HCT116 (cell line): ENCODE results near the gene SLC6A13. TPM values are rescaled to one million over a fixed set of nuclear protein-coding genes. Genes with fewer than 3 reads are reported as not detected.

Experiments used
- ATAC-seq: fragments of 200-7000 bp; cut with Tn5 transposase; 2 replicates; pipeline ENCODE4 v1.9.1; 2020; ENCODE audit warnings: mild to moderate bottlenecking, moderate library complexity
- BruUV-seq: library from RNA; stranded (reverse); fragments of 400-500 nt; replicated peaks from 2 replicates; lab custom pipeline; 2021; lab: Mats Ljungman, UMichigan
- CTCF ChIA-PET: fragments of 300-600 bp; sonication (Branson Sonifier 250); formaldehyde crosslinking; loops from one replicate; lab custom pipeline; 2021; ENCODE audit warnings: antibody characterized with exemption; lab: Charles Lee
- POLR2A ChIA-PET: fragments of 300-600, 350-600 bp; sonication (Branson Sonifier 250); formaldehyde crosslinking; loops from one replicate; lab custom pipeline; 2021; ENCODE audit warnings: antibody characterized with exemption; lab: Charles Lee
- RAD21 ChIA-PET, 2 experiments: fragments of 300-600 bp; sonication (Branson Sonifier 250); formaldehyde crosslinking; loops; one replicate each; lab custom pipeline; 2023; ENCODE audit warnings: low total read pairs in 2 of 2; ENCODE audit not compliant: uncharacterized antibody in 2 of 2, unreplicated experiment in 2 of 2, low non-redundant PET in 1 of 2; lab: Charles Lee
- DNase-seq: peaks from one replicate; pipeline ENCODE4 v3.0.0-alpha.2; 2010; ENCODE audit warnings: low read depth, low spot score
- H2AFZ ChIP-seq: fragments of 200-600 bp; shearing (Covaris generic), sonication (generic); 2 replicates; pipeline ENCODE4 v1.6.1; 2017; ENCODE audit warnings: low read depth, mixed run types, mixed read lengths, antibody characterized with exemption, low read length; ENCODE audit not compliant: poor library complexity, severe bottlenecking
- H3K27ac ChIP-seq: 2 replicates; pipeline ENCODE4 v1.5.1; 2012; ENCODE audit warnings: low read depth, low read length
- H3K27me3 ChIP-seq: fragments of 200-600 bp; sonication (generic); 2 replicates; pipeline ENCODE4 v1.6.1; 2016; ENCODE audit warnings: mixed run types, low read length, mixed read lengths; ENCODE audit not compliant: insufficient read depth
- H3K36me3 ChIP-seq, 2 experiments: fragments of 200-500 bp in 1 of 2; fragments of 200-600 bp in 1 of 2; sonication (Bioruptor generic) in 1 of 2; sonication (generic) in 1 of 2; 2 replicates each; pipeline versions ENCODE4 v1.5.1 to v1.6.1; 2014 to 2016; ENCODE audit warnings: low read length in 2 of 2, inconsistent platforms in 1 of 2, mixed read lengths in 1 of 2, mixed run types in 1 of 2; ENCODE audit not compliant: insufficient read depth in 2 of 2, control insufficient read depth in 1 of 2
- H3K4me1 ChIP-seq, 2 experiments: fragments of 200-600 bp in 1 of 2; sonication (generic) in 1 of 2; 2 replicates each; pipeline versions ENCODE4 v1.5.1 to v1.6.1; 2012 to 2017; ENCODE audit warnings: low read length in 2 of 2, inconsistent platforms in 1 of 2, mild to moderate bottlenecking in 1 of 2, mixed read lengths in 1 of 2, mixed run types in 1 of 2, moderate library complexity in 1 of 2; ENCODE audit not compliant: insufficient read depth in 2 of 2, control insufficient read depth in 1 of 2
- H3K4me2 ChIP-seq: fragments of 200-600 bp; sonication (generic); 2 replicates; pipeline ENCODE4 v1.6.1; 2017; ENCODE audit warnings: mixed run types, low read length, mixed read lengths
- H3K4me3 ChIP-seq, 2 experiments: fragments of 200-600 bp in 1 of 2; sonication (generic) in 1 of 2; replicated peaks in 1 of 2; 2 replicates each; pipeline ENCODE4 v1.5.1; 2011 to 2016; ENCODE audit warnings: low read length in 2 of 2, control low read depth in 1 of 2, low read depth in 1 of 2, mild to moderate bottlenecking in 1 of 2, mixed read lengths in 1 of 2, mixed run types in 1 of 2
- H3K79me2 ChIP-seq: fragments of 200-600 bp; sonication (generic); 2 replicates; pipeline ENCODE4 v1.6.1; 2017; ENCODE audit warnings: mild to moderate bottlenecking, mixed run types, low read length, moderate library complexity, mixed read lengths; ENCODE audit not compliant: insufficient read depth
- H3K9ac ChIP-seq: fragments of 200-600 bp; sonication (generic); 2 replicates; pipeline ENCODE4 v1.6.1; 2016; ENCODE audit warnings: low read length, mixed read lengths
- H3K9me2 ChIP-seq: fragments of 200-600 bp; sonication (generic), shearing (Covaris generic); 2 replicates; pipeline ENCODE4 v1.6.1; 2017; ENCODE audit warnings: mixed run types, mild to moderate bottlenecking, moderate library complexity; ENCODE audit not compliant: insufficient read depth
- H3K9me3 ChIP-seq, 2 experiments: fragments of 200-500 bp in 1 of 2; fragments of 200-600 bp in 1 of 2; sonication (Bioruptor generic) in 1 of 2; sonication (generic) in 1 of 2; 2 replicates each; pipeline ENCODE4 v1.6.1; 2014 to 2017; ENCODE audit warnings: low read length in 2 of 2, mixed read lengths in 2 of 2, inconsistent platforms in 1 of 2, low read depth in 1 of 2, mild to moderate bottlenecking in 1 of 2, mixed run types in 1 of 2, moderate library complexity in 1 of 2; ENCODE audit not compliant: control insufficient read depth in 1 of 2, insufficient read depth in 1 of 2
- H4K20me1 ChIP-seq: fragments of 200-600 bp; sonication (generic), shearing (Covaris generic); 2 replicates; pipeline ENCODE4 v1.6.1; 2017; ENCODE audit warnings: mixed run types, mild to moderate bottlenecking, moderate library complexity; ENCODE audit not compliant: insufficient read depth
- CEBPB ChIP-seq: IDR thresholded peaks from 2 replicates; pipeline ENCODE4 v1.6.1; 2012; ENCODE audit warnings: low read depth
- ELF1 ChIP-seq: IDR thresholded peaks from 2 replicates; pipeline ENCODE4 v1.6.1; 2012; ENCODE audit warnings: low read depth, borderline replicate concordance
- EZH2 ChIP-seq: fragments of 200-600 bp; sonication (generic); IDR thresholded peaks from 2 replicates; pipeline ENCODE4 v1.6.1; 2017; ENCODE audit warnings: antibody characterized with exemption, mixed run types
- EZH2phosphoT487 ChIP-seq: fragments of 200-600 bp; IDR thresholded peaks from 2 replicates; pipeline ENCODE4 v1.6.1; 2018; ENCODE audit warnings: antibody characterized with exemption, borderline replicate concordance
- FOSL1 ChIP-seq: IDR thresholded peaks from 2 replicates; pipeline ENCODE4 v1.6.1; 2012; ENCODE audit warnings: low read depth
- POLR2A ChIP-seq: IDR thresholded peaks from 2 replicates; pipeline ENCODE4 v1.7.0; 2011; ENCODE audit warnings: borderline replicate concordance; ENCODE audit not compliant: insufficient read depth, insufficient read length; ENCODE audit errors: extremely low read depth
- POLR2AphosphoS5 ChIP-seq: IDR thresholded peaks from 2 replicates; pipeline ENCODE4 v1.6.1; 2011; ENCODE audit warnings: mild to moderate bottlenecking, low read depth, low read length, moderate library complexity
- RAD21 ChIP-seq: IDR thresholded peaks from 2 replicates; pipeline ENCODE4 v1.6.1; 2012; ENCODE audit warnings: low read depth, mild to moderate bottlenecking
- SIN3A ChIP-seq: IDR thresholded peaks from 2 replicates; pipeline ENCODE4 v1.6.1; 2012; ENCODE audit warnings: low read depth
- SP1 ChIP-seq: IDR thresholded peaks from 2 replicates; pipeline ENCODE4 v1.6.1; 2012; ENCODE audit warnings: low read depth
- TCF7L2 ChIP-seq: IDR thresholded peaks from 2 replicates; pipeline ENCODE4 v1.7.0; 2011; ENCODE audit warnings: borderline replicate concordance, inconsistent platforms; ENCODE audit not compliant: insufficient read depth, insufficient read length; ENCODE audit errors: extremely low read depth
- YY1 ChIP-seq: IDR thresholded peaks from 2 replicates; pipeline ENCODE4 v1.6.1; 2011; ENCODE audit warnings: low read length, low read depth, moderate library complexity, mild to moderate bottlenecking; ENCODE audit not compliant: insufficient replicate concordance; ENCODE audit errors: extremely low read depth
- ZFX ChIP-seq: fragments of 450-650 bp; IDR thresholded peaks from 2 replicates; pipeline ENCODE4 v1.6.1; 2017
- ZNF274 ChIP-seq: fragments of 200-500 bp; sonication (Bioruptor generic); IDR thresholded peaks from 2 replicates; pipeline ENCODE4 v1.6.1; 2014; ENCODE audit warnings: mild to moderate bottlenecking, low read depth, low read length, inconsistent platforms
- intact Hi-C: fragments of 100-400 bp; cut with micrococcal nuclease; formaldehyde crosslinking; loops from 2 replicates; pipeline ENCODE4 v1.10.0; 2022
- total RNA-seq: library from RNA; stranded (reverse); gene quantifications from one replicate; pipeline ENCODE4 v1.2.1, GENCODE V29; 2021; ENCODE audit not compliant: unreplicated experiment
- TF ChIP-seq, protein P1 (sequence below): IDR thresholded peaks from 2 replicates; pipeline ENCODE4 v1.6.1; 2012
- TF ChIP-seq, protein P2 (sequence below): IDR thresholded peaks from 2 replicates; pipeline ENCODE4 v1.6.1; 2012
- TF ChIP-seq, protein P3 (sequence below), 3 experiments: fragments of 200-600 bp in 1 of 3; sonication (generic) in 1 of 3; IDR thresholded peaks in 2 of 3; conservative IDR thresholded peaks in 1 of 3; 2 replicates each; pipeline ENCODE4 v1.5.1; 2012 to 2017; ENCODE audit warnings: low read depth in 2 of 3, low read length in 2 of 3, antibody characterized with exemption in 1 of 3, borderline replicate concordance in 1 of 3, control low read depth in 1 of 3, mild to moderate bottlenecking in 1 of 3, mixed read lengths in 1 of 3, mixed run types in 1 of 3, moderate library complexity in 1 of 3; ENCODE audit not compliant: insufficient read depth in 1 of 3
- TF ChIP-seq, protein P4 (sequence below): IDR thresholded peaks from 2 replicates; pipeline ENCODE4 v1.6.1; 2011; ENCODE audit warnings: mild to moderate bottlenecking, low read length, moderate library complexity; ENCODE audit not compliant: insufficient replicate concordance; ENCODE audit errors: extremely low read depth
- TF ChIP-seq, protein P5 (sequence below): IDR thresholded peaks from 2 replicates; pipeline ENCODE4 v1.6.1; 2012; ENCODE audit warnings: low read depth

Gene SLC6A13
- total RNA-seq, 1 experiment from 2014 or later: 0.39 TPM

DNA sequence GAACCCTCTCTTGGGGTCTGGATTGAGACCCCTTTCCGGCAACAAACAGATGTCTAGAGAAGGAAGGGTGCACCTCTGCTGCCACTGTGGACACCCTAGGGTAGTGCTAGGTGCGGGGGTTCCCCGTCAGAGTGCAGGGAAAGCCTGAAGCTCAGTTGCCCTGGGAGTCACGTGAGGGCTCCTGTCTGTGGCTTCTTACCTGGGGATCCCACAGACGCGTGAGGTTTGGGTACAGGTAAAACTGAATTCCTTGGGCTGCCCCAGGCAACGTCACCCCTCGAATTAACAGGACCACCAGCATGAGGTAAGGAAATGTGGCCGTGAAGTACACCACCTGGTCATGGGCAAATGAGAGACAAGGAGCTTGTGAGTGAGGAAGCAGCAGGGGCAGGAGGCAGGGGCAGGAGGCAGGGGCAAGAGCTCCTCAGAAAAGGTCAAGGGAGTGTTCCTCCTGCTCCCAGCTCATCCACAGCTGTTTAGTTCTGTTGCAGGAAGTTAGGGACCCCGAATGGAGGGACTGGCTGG, 27.7 kb downstream of the SLC6A13 start:
- no peaks in the 10 kb centered on the region for H3K4me1 ChIP-seq
- H3K9me3 ChIP-seq: peaks cover 6 to 7% of the 10 kb centered on the region in 2 experiments; a peak in 2 of 4 replicates
- intact Hi-C loops: no loop called here
- no peak for DNase-seq
- TF ChIP-seq, protein P1, sequence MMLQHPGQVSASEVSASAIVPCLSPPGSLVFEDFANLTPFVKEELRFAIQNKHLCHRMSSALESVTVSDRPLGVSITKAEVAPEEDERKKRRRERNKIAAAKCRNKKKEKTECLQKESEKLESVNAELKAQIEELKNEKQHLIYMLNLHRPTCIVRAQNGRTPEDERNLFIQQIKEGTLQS: no peak
- TF ChIP-seq ELF1 (no peak), YY1 (no peak), POLR2A (no peak), SIN3A (no peak), SP1 (no peak), EZH2 (no peak), FOSL1 (no peak), POLR2AphosphoS5 (no peak), EZH2phosphoT487 (no peak), RAD21 (no peak), TCF7L2 (no peak), CEBPB (no peak), ZFX (no peak), ZNF274 (no peak)
- TF ChIP-seq, protein P2, sequence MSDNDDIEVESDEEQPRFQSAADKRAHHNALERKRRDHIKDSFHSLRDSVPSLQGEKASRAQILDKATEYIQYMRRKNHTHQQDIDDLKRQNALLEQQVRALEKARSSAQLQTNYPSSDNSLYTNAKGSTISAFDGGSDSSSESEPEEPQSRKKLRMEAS: no peak
- TF ChIP-seq, protein P3, sequence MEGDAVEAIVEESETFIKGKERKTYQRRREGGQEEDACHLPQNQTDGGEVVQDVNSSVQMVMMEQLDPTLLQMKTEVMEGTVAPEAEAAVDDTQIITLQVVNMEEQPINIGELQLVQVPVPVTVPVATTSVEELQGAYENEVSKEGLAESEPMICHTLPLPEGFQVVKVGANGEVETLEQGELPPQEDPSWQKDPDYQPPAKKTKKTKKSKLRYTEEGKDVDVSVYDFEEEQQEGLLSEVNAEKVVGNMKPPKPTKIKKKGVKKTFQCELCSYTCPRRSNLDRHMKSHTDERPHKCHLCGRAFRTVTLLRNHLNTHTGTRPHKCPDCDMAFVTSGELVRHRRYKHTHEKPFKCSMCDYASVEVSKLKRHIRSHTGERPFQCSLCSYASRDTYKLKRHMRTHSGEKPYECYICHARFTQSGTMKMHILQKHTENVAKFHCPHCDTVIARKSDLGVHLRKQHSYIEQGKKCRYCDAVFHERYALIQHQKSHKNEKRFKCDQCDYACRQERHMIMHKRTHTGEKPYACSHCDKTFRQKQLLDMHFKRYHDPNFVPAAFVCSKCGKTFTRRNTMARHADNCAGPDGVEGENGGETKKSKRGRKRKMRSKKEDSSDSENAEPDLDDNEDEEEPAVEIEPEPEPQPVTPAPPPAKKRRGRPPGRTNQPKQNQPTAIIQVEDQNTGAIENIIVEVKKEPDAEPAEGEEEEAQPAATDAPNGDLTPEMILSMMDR (IDR thresholded peaks at IDR 0.05 in 2 of 3, conservative IDR thresholded peaks at IDR 0.05 in 1 of 3; ENCODE audit: borderline replicate concordance in 1 of 3, insufficient read depth in 1 of 3, low read depth in 2 of 3, low read length in 2 of 3): no peak
- TF ChIP-seq, protein P4, sequence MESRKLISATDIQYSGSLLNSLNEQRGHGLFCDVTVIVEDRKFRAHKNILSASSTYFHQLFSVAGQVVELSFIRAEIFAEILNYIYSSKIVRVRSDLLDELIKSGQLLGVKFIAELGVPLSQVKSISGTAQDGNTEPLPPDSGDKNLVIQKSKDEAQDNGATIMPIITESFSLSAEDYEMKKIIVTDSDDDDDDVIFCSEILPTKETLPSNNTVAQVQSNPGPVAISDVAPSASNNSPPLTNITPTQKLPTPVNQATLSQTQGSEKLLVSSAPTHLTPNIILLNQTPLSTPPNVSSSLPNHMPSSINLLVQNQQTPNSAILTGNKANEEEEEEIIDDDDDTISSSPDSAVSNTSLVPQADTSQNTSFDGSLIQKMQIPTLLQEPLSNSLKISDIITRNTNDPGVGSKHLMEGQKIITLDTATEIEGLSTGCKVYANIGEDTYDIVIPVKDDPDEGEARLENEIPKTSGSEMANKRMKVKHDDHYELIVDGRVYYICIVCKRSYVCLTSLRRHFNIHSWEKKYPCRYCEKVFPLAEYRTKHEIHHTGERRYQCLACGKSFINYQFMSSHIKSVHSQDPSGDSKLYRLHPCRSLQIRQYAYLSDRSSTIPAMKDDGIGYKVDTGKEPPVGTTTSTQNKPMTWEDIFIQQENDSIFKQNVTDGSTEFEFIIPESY: no peak
- TF ChIP-seq, protein P5, sequence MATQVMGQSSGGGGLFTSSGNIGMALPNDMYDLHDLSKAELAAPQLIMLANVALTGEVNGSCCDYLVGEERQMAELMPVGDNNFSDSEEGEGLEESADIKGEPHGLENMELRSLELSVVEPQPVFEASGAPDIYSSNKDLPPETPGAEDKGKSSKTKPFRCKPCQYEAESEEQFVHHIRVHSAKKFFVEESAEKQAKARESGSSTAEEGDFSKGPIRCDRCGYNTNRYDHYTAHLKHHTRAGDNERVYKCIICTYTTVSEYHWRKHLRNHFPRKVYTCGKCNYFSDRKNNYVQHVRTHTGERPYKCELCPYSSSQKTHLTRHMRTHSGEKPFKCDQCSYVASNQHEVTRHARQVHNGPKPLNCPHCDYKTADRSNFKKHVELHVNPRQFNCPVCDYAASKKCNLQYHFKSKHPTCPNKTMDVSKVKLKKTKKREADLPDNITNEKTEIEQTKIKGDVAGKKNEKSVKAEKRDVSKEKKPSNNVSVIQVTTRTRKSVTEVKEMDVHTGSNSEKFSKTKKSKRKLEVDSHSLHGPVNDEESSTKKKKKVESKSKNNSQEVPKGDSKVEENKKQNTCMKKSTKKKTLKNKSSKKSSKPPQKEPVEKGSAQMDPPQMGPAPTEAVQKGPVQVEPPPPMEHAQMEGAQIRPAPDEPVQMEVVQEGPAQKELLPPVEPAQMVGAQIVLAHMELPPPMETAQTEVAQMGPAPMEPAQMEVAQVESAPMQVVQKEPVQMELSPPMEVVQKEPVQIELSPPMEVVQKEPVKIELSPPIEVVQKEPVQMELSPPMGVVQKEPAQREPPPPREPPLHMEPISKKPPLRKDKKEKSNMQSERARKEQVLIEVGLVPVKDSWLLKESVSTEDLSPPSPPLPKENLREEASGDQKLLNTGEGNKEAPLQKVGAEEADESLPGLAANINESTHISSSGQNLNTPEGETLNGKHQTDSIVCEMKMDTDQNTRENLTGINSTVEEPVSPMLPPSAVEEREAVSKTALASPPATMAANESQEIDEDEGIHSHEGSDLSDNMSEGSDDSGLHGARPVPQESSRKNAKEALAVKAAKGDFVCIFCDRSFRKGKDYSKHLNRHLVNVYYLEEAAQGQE: no peak
- TF ChIP-seq, all 23 proteins: peak for 0
- Histone ChIP-seq H3K27ac (no peak overlapping the region), H4K20me1 (no peaks in the 10 kb centered on the region), H3K36me3 (no peaks in the 10 kb centered on the region), H3K79me2 (no peaks in the 10 kb centered on the region), H3K4me2 (no peak overlapping the region), H3K27me3 (no peaks in the 10 kb centered on the region), H3K9me2 (no peaks in the 10 kb centered on the region), H3K9ac (no peak overlapping the region), H3K4me3 (no peak overlapping the region), H2AFZ (no peak overlapping the region)
- ChIA-PET CTCF (no interaction called here), RAD21 (no interaction called here), POLR2A (no interaction called here)
- ATAC-seq: no peak
- BruUV-seq: no TSS peak
